T1000 (cell line): Measurements from ENCODE around the gene GPX1.

ENCODE experiments used
- DNase-seq: peaks from one replicate; lab custom pipeline; 2025; ENCODE audit warnings: mixed read lengths; lab: John Stamatoyannopoulos, UW

GPX1 gene

DNA sequence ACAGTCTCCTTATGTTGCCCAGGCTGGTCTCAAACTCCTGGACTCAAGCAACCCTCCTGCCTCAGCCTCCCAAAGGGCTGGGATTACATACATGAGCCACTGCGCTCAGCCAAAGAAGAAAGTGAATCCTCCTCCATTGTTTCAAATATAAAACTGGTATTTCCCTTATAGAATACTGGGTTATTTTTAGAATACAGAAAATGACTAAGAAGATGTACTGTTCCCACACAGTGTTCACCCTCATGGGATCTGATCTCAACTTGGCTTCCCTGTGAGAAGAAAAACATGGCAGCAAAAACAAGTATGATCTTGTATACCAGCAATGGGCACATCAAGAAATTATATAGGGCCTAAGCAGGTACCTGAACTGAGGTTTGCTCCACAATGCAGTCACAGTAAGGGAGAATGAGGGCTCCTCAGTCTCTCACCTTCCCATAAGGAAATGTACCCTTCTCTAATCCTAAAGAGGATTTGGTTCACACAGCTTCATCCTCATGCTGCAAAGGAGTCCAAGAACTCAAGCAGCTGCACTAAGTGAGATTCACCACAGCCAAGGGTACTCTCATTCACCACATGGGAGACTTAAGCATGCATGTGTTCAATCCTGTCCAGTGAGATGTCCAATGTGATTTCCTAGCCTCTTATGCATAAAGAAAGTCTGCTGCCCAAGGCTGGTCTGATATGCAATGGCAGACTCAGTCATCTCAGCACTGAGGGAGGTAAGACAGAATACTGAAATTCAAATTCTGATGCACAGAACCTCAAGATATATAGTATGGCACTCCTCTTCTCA, 44.1 kb downstream of the GPX1 start:
- DNase-seq, result no peak

DNA sequence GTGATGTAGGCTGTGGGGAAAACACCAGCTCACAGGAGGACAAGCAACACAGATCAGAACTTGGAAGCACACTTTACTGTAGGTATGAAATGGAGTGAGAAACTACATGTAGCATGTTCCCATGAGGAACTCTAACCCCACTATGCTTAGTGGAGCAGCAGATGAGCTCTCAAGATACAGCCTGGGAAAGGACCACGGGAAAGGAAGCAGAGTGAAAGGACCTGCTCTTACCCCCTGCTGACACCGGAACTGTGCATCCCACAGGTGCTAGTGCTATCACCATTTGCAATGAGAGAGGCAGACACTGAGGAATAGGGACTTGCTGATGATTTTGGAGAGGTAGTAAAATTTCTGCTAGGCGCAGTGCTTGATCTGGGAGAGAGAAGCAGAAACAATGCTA, 46.9 kb downstream of the GPX1 start:
- DNase-seq, result no peak

- no peak for DNase-seq
These were observed 47.5 kb downstream of the GPX1 start for GRCh38 chr3:49310677-49311076.
